Measurements from ENCODE around the gene RABGAP1L.
A peak's percentile ranks its signal among the peaks of the same experiment; 100 is the strongest.
"Not testable (repeated sequence)": the region's sequence is repeated elsewhere in the genome, so short reads cannot be mapped to it uniquely, and the experiment has no call there.

Gene RABGAP1L

GRCh38 chr1:174466607-174467006 lies 307.3 kb downstream of the RABGAP1L start:
- DNase-seq: no peak

GRCh38 chr1:174469052-174469451 lies 309.7 kb downstream of the RABGAP1L start:
- no peak for DNase-seq

- no peak for DNase-seq
These were observed 310.4 kb downstream of the RABGAP1L start for GRCh38 chr1:174469687-174470086.

GRCh38 chr1:174479281-174479680 lies 320.0 kb downstream of the RABGAP1L start:
- no peak for DNase-seq

GRCh38 chr1:174480324-174480723 lies 321.0 kb downstream of the RABGAP1L start:
- no peak for DNase-seq

GRCh38 chr1:174491606-174492005 lies 332.3 kb downstream of the RABGAP1L start:
- no peak for DNase-seq

GRCh38 chr1:174497478-174497877 lies 338.2 kb downstream of the RABGAP1L start:
- no peak for DNase-seq

- not testable (repeated sequence) for DNase-seq
These were observed 357.4 kb downstream of the RABGAP1L start for GRCh38 chr1:174516755-174517154.

GRCh38 chr1:174519844-174520243 lies 360.5 kb downstream of the RABGAP1L start:
- peak; percentile 49 for DNase-seq

GRCh38 chr1:174531751-174532150 lies 372.4 kb downstream of the RABGAP1L start:
- DNase-seq: no peak

- DNase-seq: no peak
These were observed 375.5 kb downstream of the RABGAP1L start for GRCh38 chr1:174534789-174535188.

GRCh38 chr1:174535207-174535606 lies 375.9 kb downstream of the RABGAP1L start:
- DNase-seq: no peak

- DNase-seq: not testable (repeated sequence)
These were observed 384.1 kb downstream of the RABGAP1L start for GRCh38 chr1:174543421-174543820.

GRCh38 chr1:174550296-174550695 lies 391.0 kb downstream of the RABGAP1L start:
- no peak for DNase-seq

- DNase-seq: no peak
These were observed 397.1 kb downstream of the RABGAP1L start for GRCh38 chr1:174556392-174556791.

- no peak for DNase-seq
These were observed 409.2 kb downstream of the RABGAP1L start for GRCh38 chr1:174568551-174568950.

GRCh38 chr1:174569240-174569639 lies 409.9 kb downstream of the RABGAP1L start:
- no peak for DNase-seq

- no peak for DNase-seq
These were observed 413.5 kb downstream of the RABGAP1L start for GRCh38 chr1:174572771-174573170.

GRCh38 chr1:174576120-174576519 lies 416.8 kb downstream of the RABGAP1L start:
- not testable (repeated sequence) for DNase-seq

GRCh38 chr1:174577681-174578080 lies 418.4 kb downstream of the RABGAP1L start:
- DNase-seq: no peak

GRCh38 chr1:174580801-174581200 lies 421.5 kb downstream of the RABGAP1L start:
- DNase-seq: no peak

- DNase-seq: no peak
These were observed 424.0 kb downstream of the RABGAP1L start for GRCh38 chr1:174583316-174583715.

GRCh38 chr1:174584071-174584470 lies 424.8 kb downstream of the RABGAP1L start:
- DNase-seq: no peak

- not testable (repeated sequence) for DNase-seq
These were observed 429.3 kb downstream of the RABGAP1L start for GRCh38 chr1:174588618-174589017.

- no peak for DNase-seq
These were observed 445.9 kb downstream of the RABGAP1L start for GRCh38 chr1:174605198-174605597.

GRCh38 chr1:174606471-174606870 lies 447.2 kb downstream of the RABGAP1L start:
- DNase-seq: no peak

Data from NCI-H1105 (cell line).